ENCODE measurements around the gene SH3PXD2A.
"Not testable (repeated sequence)": the region's sequence is repeated elsewhere in the genome, so short reads cannot be mapped to it uniquely, and the experiment has no call there.

SH3PXD2A gene

GRCh38 chr10:103845972-103846371 is 9.4 kb downstream of the SH3PXD2A start:
- no peaks in the 10 kb centered on the region for H3K9me3 Mint-ChIP-seq
- no peaks in the 10 kb centered on the region for H3K27me3 Mint-ChIP-seq
- H3K27ac Mint-ChIP-seq, result no peak overlapping the region

GRCh38 chr10:103845346-103845745 is 10.0 kb downstream of the SH3PXD2A start:
- not testable (repeated sequence) for H3K9me3 Mint-ChIP-seq, H3K4me3 Mint-ChIP-seq, H3K27ac Mint-ChIP-seq, H3K27me3 Mint-ChIP-seq, H3K36me3 Mint-ChIP-seq
- H3K4me1 Mint-ChIP-seq, result peaks cover 24% of the 10 kb centered on the region

More at GRCh38 chr10:103845972-103846371, 9.4 kb downstream of the SH3PXD2A start:
- H3K4me3 Mint-ChIP-seq, result peak overlapping the region; percentile 2
- no peaks in the 10 kb centered on the region for H3K36me3 Mint-ChIP-seq
- peaks cover 24% of the 10 kb centered on the region for H3K4me1 Mint-ChIP-seq

GRCh38 chr10:103843854-103844570 is 11.4 kb downstream of the SH3PXD2A start:
- H3K27ac Mint-ChIP-seq, result no peak overlapping the region
- no peaks in the 10 kb centered on the region for H3K27me3 Mint-ChIP-seq
- no peaks in the 10 kb centered on the region for H3K36me3 Mint-ChIP-seq
- no peak overlapping the region for H3K4me3 Mint-ChIP-seq
- H3K9me3 Mint-ChIP-seq, result no peaks in the 10 kb centered on the region
- H3K4me1 Mint-ChIP-seq, result peaks cover 24% of the 10 kb centered on the region

- Mint-ChIP-seq H3K4me1 (peaks cover 20% of the 10 kb centered on the region), H3K27me3 (no peaks in the 10 kb centered on the region), H3K9me3 (no peaks in the 10 kb centered on the region), H3K27ac (no peak overlapping the region), H3K4me3 (no peak overlapping the region), H3K36me3 (no peaks in the 10 kb centered on the region)
Observed at GRCh38 chr10:103843045-103843444, 12.3 kb downstream of the SH3PXD2A start.

- no peaks in the 10 kb centered on the region for H3K9me3 Mint-ChIP-seq
- no peak overlapping the region for H3K4me3 Mint-ChIP-seq
- peaks cover 20% of the 10 kb centered on the region for H3K4me1 Mint-ChIP-seq
- H3K27me3 Mint-ChIP-seq, result no peaks in the 10 kb centered on the region
- no peaks in the 10 kb centered on the region for H3K36me3 Mint-ChIP-seq
- no peak overlapping the region for H3K27ac Mint-ChIP-seq
Observed at GRCh38 chr10:103842605-103843004, 12.8 kb downstream of the SH3PXD2A start.

- no peak overlapping the region for H3K27ac Mint-ChIP-seq
- H3K36me3 Mint-ChIP-seq, result no peaks in the 10 kb centered on the region
- H3K4me1 Mint-ChIP-seq, result peaks cover 16% of the 10 kb centered on the region
- H3K27me3 Mint-ChIP-seq, result no peaks in the 10 kb centered on the region
- no peaks in the 10 kb centered on the region for H3K9me3 Mint-ChIP-seq
- H3K4me3 Mint-ChIP-seq, result no peak overlapping the region
Observed at GRCh38 chr10:103841519-103841918, 13.9 kb downstream of the SH3PXD2A start.

- Mint-ChIP-seq H3K4me1 (peaks cover 7% of the 10 kb centered on the region), H3K4me3 (no peak overlapping the region), H3K9me3 (no peaks in the 10 kb centered on the region), H3K27me3 (no peaks in the 10 kb centered on the region), H3K27ac (no peak overlapping the region), H3K36me3 (no peaks in the 10 kb centered on the region)
Observed at GRCh38 chr10:103840740-103841070, 14.7 kb downstream of the SH3PXD2A start.

- Mint-ChIP-seq H3K4me3 (no peak overlapping the region), H3K4me1 (peaks cover 3% of the 10 kb centered on the region), H3K27ac (no peak overlapping the region), H3K36me3 (no peaks in the 10 kb centered on the region), H3K27me3 (no peaks in the 10 kb centered on the region), H3K9me3 (no peaks in the 10 kb centered on the region)
Observed at GRCh38 chr10:103839872-103840739, 15.3 kb downstream of the SH3PXD2A start.

GRCh38 chr10:103839519-103839871 is 15.9 kb downstream of the SH3PXD2A start:
- no peaks in the 10 kb centered on the region for H3K27me3 Mint-ChIP-seq
- peaks cover under 1% of the 10 kb centered on the region for H3K4me1 Mint-ChIP-seq
- H3K9me3 Mint-ChIP-seq, result no peaks in the 10 kb centered on the region
- H3K27ac Mint-ChIP-seq, result no peak overlapping the region
- no peaks in the 10 kb centered on the region for H3K36me3 Mint-ChIP-seq
- H3K4me3 Mint-ChIP-seq, result no peak overlapping the region

- H3K4me1 Mint-ChIP-seq, result no peaks in the 10 kb centered on the region
- H3K27me3 Mint-ChIP-seq, result no peaks in the 10 kb centered on the region
- H3K27ac Mint-ChIP-seq, result no peak overlapping the region
- H3K4me3 Mint-ChIP-seq, result no peak overlapping the region
- H3K9me3 Mint-ChIP-seq, result no peaks in the 10 kb centered on the region
- H3K36me3 Mint-ChIP-seq, result no peaks in the 10 kb centered on the region
Observed at GRCh38 chr10:103838862-103839518, 16.4 kb downstream of the SH3PXD2A start.

- H3K9me3 Mint-ChIP-seq, result no peaks in the 10 kb centered on the region
- H3K36me3 Mint-ChIP-seq, result no peaks in the 10 kb centered on the region
- H3K27ac Mint-ChIP-seq, result no peak overlapping the region
- no peaks in the 10 kb centered on the region for H3K4me1 Mint-ChIP-seq
- H3K27me3 Mint-ChIP-seq, result no peaks in the 10 kb centered on the region
- H3K4me3 Mint-ChIP-seq, result no peak overlapping the region
Observed at GRCh38 chr10:103838070-103838395, 17.3 kb downstream of the SH3PXD2A start.

- no peak overlapping the region for H3K27ac Mint-ChIP-seq
- H3K9me3 Mint-ChIP-seq, result no peaks in the 10 kb centered on the region
Observed at GRCh38 chr10:103837370-103838069, 17.9 kb downstream of the SH3PXD2A start.

GRCh38 chr10:103836861-103837260 is 18.5 kb downstream of the SH3PXD2A start:
- no peaks in the 10 kb centered on the region for H3K4me1 Mint-ChIP-seq
- H3K9me3 Mint-ChIP-seq, result no peaks in the 10 kb centered on the region
- H3K4me3 Mint-ChIP-seq, result no peak overlapping the region
- H3K36me3 Mint-ChIP-seq, result no peaks in the 10 kb centered on the region
- H3K27me3 Mint-ChIP-seq, result no peaks in the 10 kb centered on the region
- no peak overlapping the region for H3K27ac Mint-ChIP-seq

More at GRCh38 chr10:103837370-103838069, 17.9 kb downstream of the SH3PXD2A start:
- Mint-ChIP-seq H3K4me3 (no peak overlapping the region), H3K36me3 (no peaks in the 10 kb centered on the region), H3K27me3 (no peaks in the 10 kb centered on the region), H3K4me1 (no peaks in the 10 kb centered on the region)

GRCh38 chr10:103836273-103836672 is 19.1 kb downstream of the SH3PXD2A start:
- no peaks in the 10 kb centered on the region for H3K27me3 Mint-ChIP-seq
- H3K4me3 Mint-ChIP-seq, result no peak overlapping the region
- H3K36me3 Mint-ChIP-seq, result no peaks in the 10 kb centered on the region
- no peaks in the 10 kb centered on the region for H3K4me1 Mint-ChIP-seq
- no peak overlapping the region for H3K27ac Mint-ChIP-seq
- no peaks in the 10 kb centered on the region for H3K9me3 Mint-ChIP-seq

GRCh38 chr10:103835096-103836050 is 20.0 kb downstream of the SH3PXD2A start:
- Mint-ChIP-seq H3K36me3 (no peaks in the 10 kb centered on the region), H3K27me3 (no peaks in the 10 kb centered on the region), H3K9me3 (no peaks in the 10 kb centered on the region), H3K4me3 (no peak overlapping the region), H3K27ac (no peak overlapping the region), H3K4me1 (no peaks in the 10 kb centered on the region)

Data from activated naive CD4-positive, alpha-beta T cell treated with anti-CD3 and anti-CD28 coated beads, Interleukin-2, amount 50 U/mL, for 24 hours (primary cell).